Measurements from ENCODE around the gene TRPM8. TPM values are rescaled to one million over a fixed set of nuclear protein-coding genes. Genes with fewer than 3 reads are reported as not detected.

TRPM8 gene
- total and polyA plus RNA-seq, 8 donors: not detected

DNA sequence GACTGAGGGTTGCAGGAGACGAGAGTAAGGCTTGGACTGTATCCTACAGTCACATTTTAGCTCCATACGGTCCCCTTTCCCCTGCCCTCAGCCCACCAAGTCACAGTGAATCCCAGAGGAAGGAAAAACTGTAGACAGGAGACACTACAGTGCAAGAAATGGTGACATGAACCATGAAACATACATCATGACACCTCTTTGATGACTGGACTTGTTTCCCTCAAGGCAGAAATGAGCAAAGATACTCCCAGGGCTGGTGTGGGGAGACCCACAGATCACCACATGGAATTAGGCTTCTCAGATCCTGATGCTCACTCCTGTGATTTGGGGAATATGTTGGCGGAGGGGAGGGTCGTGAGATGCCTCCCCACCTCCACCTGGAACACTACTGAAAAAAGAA, 85.1 kb downstream of the TRPM8 start:
- intact Hi-C loops (cut with DNase I; ENCODE audit: low total_unique reads): no loop called here
- 78 to 93% (median 88%) methylated on average over 4 of the region's 4 CpGs for WGBS, 5 donors
- H3K4me3 ChIP-seq: no peak overlapping the region
- no peak overlapping the region for H3K27ac ChIP-seq
- H3K36me3 ChIP-seq: no peaks in the 10 kb centered on the region
- DNase-seq: no peak
- H3K9me3 ChIP-seq: no peaks in the 10 kb centered on the region
- H3K27me3 ChIP-seq: peaks cover 0 to 7% (median 0%) of the 10 kb centered on the region in 3 donors
- no peak for TF ChIP-seq EP300 (IDR thresholded peaks at IDR 0.05)
- no peak for TF ChIP-seq POLR2A (IDR thresholded peaks at IDR 0.05)
- TF ChIP-seq, protein P1, sequence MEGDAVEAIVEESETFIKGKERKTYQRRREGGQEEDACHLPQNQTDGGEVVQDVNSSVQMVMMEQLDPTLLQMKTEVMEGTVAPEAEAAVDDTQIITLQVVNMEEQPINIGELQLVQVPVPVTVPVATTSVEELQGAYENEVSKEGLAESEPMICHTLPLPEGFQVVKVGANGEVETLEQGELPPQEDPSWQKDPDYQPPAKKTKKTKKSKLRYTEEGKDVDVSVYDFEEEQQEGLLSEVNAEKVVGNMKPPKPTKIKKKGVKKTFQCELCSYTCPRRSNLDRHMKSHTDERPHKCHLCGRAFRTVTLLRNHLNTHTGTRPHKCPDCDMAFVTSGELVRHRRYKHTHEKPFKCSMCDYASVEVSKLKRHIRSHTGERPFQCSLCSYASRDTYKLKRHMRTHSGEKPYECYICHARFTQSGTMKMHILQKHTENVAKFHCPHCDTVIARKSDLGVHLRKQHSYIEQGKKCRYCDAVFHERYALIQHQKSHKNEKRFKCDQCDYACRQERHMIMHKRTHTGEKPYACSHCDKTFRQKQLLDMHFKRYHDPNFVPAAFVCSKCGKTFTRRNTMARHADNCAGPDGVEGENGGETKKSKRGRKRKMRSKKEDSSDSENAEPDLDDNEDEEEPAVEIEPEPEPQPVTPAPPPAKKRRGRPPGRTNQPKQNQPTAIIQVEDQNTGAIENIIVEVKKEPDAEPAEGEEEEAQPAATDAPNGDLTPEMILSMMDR (IDR thresholded peaks at IDR 0.05): no peak
- no peak for TF ChIP-seq POLR2AphosphoS5 (IDR thresholded peaks at IDR 0.05)
- H3K4me1 ChIP-seq: no peaks in the 10 kb centered on the region

DNA sequence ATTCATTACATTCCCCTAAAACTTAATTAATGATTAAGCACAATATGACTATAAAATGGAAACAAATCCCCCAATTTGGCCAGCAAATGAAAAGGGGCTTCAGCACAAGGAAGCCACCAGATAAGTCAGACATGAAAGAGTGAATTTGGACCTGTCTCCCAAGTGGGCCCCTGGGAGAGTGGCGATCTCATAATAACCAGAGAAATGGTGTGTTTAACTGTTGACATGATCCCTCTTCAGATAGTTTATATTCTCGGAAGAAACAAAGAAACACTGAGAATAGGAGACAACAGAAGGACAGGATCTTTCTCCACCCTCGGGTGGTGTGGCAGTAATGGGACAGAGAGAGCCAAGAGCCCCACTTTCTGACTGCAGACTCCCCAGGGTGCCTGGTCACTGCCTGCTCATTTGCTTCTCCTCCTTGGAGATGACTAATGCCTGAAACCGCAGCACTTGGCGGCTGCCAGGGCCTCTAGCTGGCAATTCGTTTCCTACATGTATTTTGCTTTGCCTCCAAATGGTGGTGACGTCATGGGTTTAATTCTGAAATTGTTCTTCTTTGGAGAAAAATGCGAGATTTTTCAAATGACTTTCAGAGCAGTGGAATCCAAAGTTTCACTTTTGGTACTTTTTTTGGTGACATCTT, 86.9 kb downstream of the TRPM8 start:
- Histone ChIP-seq H3K27ac (no peak overlapping the region), H3K4me1 (no peaks in the 10 kb centered on the region), H3K4me3 (no peak overlapping the region), H3K27me3 (peaks cover 0 to 7% (median 0%) of the 10 kb centered on the region in 3 donors), H3K36me3 (no peaks in the 10 kb centered on the region), H3K9me3 (no peaks in the 10 kb centered on the region)
- WGBS, 5 donors: 33 to 56% (median 49%) methylated on average over 8 of the region's 8 CpGs
- intact Hi-C loops (cut with DNase I; ENCODE audit: low total_unique reads): no loop called here
- DNase-seq: no peak
- TF ChIP-seq EP300 (IDR thresholded peaks at IDR 0.05): no peak
- TF ChIP-seq, protein P1 (IDR thresholded peaks at IDR 0.05): no peak
- TF ChIP-seq POLR2AphosphoS5 (IDR thresholded peaks at IDR 0.05): no peak
- no peak for TF ChIP-seq POLR2A (IDR thresholded peaks at IDR 0.05)

DNA sequence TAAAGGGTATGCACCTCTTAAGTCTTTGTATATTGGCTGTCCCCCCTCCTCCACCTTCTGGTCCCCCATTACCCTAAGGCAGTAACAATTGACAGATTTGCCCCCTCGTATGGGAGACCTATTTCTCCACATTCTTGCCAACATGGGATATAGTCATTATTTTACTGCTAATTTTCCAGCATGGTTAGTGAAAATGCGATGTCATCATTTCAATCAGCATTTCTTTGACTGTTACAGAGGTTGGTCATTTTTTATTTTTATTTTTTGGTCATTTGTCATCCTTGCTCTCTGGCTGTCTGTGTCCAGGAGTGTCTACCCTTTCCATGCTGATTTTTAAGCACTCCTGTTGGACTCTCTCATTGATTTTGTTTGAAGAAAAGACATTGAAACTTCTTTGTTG, 88.0 kb downstream of the TRPM8 start:
- no peak for TF ChIP-seq POLR2AphosphoS5 (IDR thresholded peaks at IDR 0.05)
- Histone ChIP-seq H3K27ac (no peak overlapping the region), H3K36me3 (no peaks in the 10 kb centered on the region), H3K4me3 (no peak overlapping the region), H3K27me3 (peaks cover 0 to 7% (median 0%) of the 10 kb centered on the region in 3 donors), H3K9me3 (no peaks in the 10 kb centered on the region), H3K4me1 (no peaks in the 10 kb centered on the region)
- DNase-seq: no peak
- 81 to 89% (median 87%) methylated on average over 2 of the region's 2 CpGs for WGBS, 5 donors
- intact Hi-C loops (cut with DNase I; ENCODE audit: low total_unique reads): no loop called here

DNA sequence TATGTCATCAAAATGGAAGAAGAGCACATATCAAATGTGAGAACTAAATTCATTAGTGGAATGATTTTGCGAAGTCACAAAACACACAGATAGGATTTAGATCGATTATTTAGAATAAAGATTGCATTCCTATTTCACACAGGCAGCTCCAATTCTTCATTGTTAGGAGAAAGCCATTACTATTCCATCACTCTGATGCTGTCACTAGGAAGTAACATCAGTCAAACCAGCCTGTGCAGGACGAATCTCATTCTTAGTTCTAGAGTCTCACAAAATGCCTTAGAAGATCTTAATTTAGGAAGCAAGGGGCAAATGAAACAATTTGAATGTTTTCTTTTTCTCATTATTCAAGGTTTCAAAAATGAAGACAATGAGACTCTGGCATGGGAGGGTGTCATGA, 89.3 kb downstream of the TRPM8 start:
- TF ChIP-seq EP300 (IDR thresholded peaks at IDR 0.05): no peak
- TF ChIP-seq POLR2A (IDR thresholded peaks at IDR 0.05): no peak
- no peak for TF ChIP-seq POLR2AphosphoS5 (IDR thresholded peaks at IDR 0.05)
- TF ChIP-seq, protein P1 (IDR thresholded peaks at IDR 0.05): no peak
- Histone ChIP-seq H3K36me3 (no peaks in the 10 kb centered on the region), H3K27me3 (peaks cover 0 to 7% (median 0%) of the 10 kb centered on the region in 3 donors), H3K4me1 (no peaks in the 10 kb centered on the region), H3K27ac (no peak overlapping the region), H3K4me3 (no peak overlapping the region), H3K9me3 (peaks cover 3 to 7% (median 4%) of the 10 kb centered on the region in 4 donors)
- no peak for DNase-seq
- WGBS, 5 donors: 74 to 88% (median 85%) methylated on average over 3 of the region's 3 CpGs
- intact Hi-C loops (cut with DNase I; ENCODE audit: low total_unique reads): no loop called here

DNA sequence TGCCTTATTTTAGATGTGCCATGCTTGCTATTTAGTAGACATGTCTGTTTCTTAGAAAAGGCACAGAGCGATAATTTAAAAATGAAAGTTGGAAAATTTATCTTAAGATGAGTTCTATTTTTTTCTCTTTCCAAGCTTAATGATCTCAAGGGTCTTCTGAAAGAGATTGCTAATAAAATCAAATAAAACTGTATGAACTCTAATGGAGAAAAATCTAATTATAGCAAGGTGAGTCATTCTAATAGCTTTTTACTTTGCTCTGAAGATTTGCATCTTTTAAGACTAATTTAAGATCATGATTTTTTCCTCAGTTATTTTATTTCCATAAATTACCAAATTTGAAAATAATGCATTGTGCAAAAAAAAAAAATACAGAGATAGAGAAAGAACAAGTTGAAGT, 97.3 kb downstream of the TRPM8 start:
- intact Hi-C loops (cut with DNase I; ENCODE audit: low total_unique reads): no loop called here
- H3K4me1 ChIP-seq: no peaks in the 10 kb centered on the region
- H3K36me3 ChIP-seq: no peaks in the 10 kb centered on the region
- no peak for DNase-seq
- WGBS, 5 donors: 91 to 96% (median 96%) methylated on average over 1 of the region's 1 CpG
- H3K4me3 ChIP-seq: no peak overlapping the region
- H3K27me3 ChIP-seq: peaks cover 0 to 4% (median 0%) of the 10 kb centered on the region in 3 donors
- H3K27ac ChIP-seq: no peak overlapping the region
- TF ChIP-seq POLR2AphosphoS5 (IDR thresholded peaks at IDR 0.05) (no peak), EP300 (IDR thresholded peaks at IDR 0.05) (no peak), POLR2A (IDR thresholded peaks at IDR 0.05) (no peak)
- TF ChIP-seq, protein P1 (IDR thresholded peaks at IDR 0.05): no peak
- peaks cover 4 to 7% (median 5%) of the 10 kb centered on the region in 4 donors for H3K9me3 ChIP-seq

Measured in stomach (tissue), 9 donors.